Limb (tissue), 2 donors: Measurements from ENCODE around the gene GET4.
"Not testable (repeated sequence)": the region's sequence is repeated elsewhere in the genome, so short reads cannot be mapped to it uniquely, and the experiment has no call there.

Source experiments
- DNase-seq, 2 donors: peaks; one replicate each; pipeline ENCODE4 v3.0.0-alpha.2; 2016; ENCODE audit errors: extremely low spot score in 2 of 2

The GET4 gene

DNA sequence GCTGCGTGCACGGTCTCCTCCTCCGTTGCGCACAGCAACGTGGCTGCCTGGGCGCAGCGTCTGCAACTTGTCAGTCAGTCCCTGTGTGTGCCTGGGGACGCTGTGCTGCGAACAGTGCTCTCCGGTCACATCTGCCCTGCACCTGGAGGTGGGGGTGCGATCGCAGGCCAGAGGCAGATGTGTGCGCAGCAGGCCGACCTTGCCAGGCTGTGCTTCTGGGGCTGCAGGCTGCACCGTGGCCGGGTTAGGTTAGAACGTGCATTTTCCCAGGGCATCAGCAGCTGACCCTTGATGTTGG is 8.2 kb upstream of the GET4 start:
- no peak for DNase-seq

DNA sequence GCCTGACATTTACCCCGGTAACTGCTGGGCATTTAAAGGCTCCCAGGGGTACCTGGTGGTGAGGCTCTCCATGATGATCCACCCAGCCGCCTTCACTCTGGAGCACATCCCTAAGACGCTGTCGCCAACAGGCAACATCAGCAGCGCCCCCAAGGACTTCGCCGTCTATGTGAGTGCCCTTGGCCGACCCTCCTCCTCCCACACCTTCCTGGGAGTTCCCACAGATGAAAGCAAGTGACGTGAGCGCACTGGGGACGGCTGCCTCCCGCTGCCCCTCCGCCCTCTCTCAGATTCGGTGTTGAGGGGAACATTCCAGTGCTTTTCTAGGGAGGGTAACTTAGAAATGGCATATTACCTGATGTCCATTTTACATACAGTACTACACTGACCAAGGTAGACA is 7.0 kb upstream of the GET4 start:
- no peak for DNase-seq

DNA sequence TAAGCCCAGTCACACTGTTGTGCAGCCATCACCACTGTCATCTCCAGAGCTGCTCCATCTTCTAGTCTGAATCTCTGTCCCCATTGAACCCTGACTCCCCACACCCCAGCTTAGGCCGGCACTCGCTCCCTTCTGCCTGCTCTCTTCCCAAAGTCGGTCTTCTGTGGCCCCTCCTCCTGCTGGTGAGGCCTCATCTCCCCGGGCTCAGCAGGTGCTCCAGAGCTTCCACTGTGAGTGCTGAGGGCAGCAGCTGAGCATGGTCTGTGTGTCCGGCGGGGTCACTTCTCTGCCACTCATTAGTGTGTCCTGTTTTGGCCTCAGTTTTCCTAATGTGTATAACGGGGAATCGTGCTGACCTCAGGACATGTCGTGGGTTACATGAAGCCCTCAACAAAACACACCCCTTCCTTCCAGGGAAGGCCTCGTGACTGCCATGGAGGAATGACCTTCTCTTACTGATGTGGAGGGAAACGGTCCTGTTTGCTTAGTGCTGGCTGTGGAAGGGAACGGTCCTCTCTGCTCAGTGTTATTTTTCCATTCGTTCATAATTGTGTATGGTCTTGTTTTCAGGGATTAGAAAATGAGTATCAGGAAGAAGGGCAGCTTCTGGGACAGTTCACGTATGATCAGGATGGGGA is 4.3 kb upstream of the GET4 start:
- no peak for DNase-seq

DNA sequence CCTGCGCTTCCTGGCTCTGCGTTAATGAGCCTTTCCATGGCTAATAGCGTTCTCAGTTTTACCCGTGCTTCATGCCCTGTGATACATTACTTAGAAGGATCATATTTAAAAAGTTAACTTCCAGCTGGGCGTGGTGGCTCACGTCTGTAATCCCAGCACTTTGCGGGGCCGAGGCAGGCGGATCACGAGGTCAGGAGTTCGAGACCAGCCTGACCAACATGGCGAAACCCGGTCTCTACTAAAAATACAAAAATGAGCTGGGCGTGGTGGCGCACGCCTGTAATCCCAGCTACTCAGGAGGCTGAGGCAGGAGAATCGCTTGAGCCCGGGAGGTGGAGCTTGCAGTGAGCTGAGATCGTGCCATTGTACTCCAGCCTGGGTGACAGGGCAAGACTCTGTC is 3.7 kb upstream of the GET4 start:
- DNase-seq = not testable (repeated sequence)

DNA sequence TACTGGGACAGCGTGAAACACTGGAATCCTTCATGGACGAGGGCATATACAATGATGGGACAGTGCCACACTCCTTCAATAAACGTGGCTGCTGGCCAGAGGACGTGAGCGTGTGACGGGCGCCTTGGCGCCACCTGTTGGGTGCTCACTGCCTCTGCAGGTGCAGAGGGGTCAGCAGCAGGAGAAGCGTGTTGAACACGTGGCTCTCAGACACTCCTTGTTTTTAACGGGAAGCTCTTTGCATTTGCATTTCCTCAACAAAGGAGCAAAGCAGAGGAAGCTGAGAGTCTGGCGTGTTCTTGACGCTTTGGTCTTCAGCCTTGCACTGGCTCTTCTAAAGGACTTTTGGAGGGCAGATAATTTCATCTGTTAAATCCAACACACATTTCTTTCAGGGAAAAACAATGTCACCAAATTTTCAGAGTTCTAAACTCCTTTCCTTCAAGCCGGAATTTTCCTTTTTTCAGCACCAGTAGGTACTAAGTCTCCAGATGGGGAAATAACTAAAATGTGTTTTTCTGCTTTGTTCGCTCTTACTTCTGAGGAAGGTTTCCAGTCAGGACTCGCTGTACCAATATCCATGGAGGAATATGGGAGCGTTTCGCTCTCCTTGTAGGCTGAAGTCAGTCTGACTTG is 2.9 kb upstream of the GET4 start:
- DNase-seq = peak; percentile 74 to 77

DNA sequence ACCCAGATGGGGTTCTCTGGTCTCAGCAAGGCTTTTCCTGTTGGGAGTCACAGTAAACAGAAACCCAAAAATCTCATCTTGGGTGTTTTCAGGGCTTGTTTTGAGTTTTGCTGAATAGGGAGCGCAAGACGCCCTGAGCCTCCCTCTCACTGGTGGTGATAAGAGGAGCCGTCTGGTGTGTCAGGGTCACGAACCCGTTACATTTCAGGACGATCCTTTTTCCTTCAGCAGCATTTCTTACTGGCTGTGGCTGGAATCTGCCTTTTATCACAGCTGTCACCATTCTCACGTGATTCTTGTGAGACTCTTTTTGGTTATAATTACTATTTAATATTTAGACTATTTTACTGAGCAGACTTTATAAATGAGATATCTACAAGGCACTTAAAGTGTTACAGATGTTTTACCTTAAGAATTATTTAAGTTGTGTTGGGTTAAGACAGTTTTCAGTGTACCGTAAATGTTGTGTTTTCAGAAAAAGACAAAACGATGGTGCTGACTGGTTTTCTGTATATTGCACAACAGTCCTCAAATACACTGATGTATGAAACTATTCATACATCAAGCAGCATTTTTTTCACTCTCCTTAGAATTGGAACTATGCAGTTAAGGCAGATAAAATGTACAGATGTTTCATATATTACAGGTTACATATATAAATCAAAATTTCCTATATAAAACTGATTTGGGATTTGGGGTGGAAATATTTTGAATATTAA is 2.2 kb upstream of the GET4 start:
- no peak for DNase-seq

DNA sequence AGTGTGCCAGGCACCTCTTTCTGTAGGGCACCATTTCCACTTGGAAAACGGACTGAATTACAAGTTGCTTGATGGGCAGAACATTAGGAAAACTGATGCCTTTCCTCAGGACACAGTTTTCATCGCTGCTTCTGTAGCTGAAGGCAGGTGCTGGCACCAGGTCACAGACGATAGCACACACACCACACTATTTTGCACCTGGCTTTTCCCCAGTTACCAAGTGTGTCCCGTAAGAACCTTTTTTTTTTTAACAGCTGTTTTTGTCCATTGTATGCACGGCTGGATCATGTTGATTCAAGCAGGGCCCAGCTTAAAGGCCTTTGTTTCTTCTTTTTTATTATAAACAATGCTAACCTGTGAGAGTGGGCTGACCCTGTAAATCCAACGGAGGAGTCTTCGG is 1.3 kb upstream of the GET4 start:
- no peak for DNase-seq

DNA sequence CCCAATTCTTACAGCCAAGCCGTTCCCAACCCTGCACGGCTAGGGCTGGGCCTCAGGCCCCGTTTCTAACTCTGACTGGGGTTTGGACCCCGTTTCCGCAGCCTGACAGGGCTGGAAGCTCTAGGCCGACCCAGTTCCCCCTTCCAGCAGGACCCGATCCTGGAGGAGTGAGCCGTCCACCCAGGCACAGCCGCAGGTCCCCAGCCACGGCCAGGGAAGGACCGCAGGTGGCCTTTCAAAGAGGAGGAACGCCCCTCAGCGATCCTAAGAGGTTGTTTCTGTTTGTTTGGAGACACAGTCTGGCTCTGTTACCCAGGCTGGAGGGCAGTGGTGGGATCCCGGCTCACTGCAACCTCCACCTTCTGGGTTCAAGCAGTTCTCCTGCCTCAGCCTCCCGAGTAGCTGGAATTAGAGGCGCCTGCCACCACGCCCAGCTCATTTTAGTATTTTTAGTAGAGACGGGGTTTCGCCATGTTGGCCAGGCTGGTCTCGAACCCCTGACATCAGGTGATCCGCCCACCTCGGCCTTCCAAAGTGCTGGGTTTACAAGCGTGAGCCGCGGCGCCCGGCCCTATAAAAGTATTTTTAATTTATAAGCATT is 778 bp upstream of the GET4 start:
- DNase-seq = no peak

DNA sequence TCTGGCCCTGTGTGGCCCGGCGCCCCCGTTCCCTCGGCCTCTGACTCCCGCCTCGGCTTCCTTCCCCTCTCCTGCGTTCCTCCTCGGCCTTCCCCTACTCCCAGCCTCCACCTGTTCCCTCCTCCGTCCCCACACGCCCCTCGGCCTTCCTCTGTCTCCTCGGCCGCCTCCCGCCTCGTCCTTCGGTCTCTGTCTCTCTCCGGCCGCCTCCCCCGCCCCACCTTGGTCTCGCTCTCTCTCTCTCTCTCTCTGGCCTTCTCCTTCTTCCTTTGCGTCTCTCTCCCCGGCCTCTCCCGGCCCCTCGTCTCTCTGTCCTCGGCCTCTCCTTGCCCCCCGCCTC is 588 bp downstream of the GET4 start:
- DNase-seq = no peak

DNA sequence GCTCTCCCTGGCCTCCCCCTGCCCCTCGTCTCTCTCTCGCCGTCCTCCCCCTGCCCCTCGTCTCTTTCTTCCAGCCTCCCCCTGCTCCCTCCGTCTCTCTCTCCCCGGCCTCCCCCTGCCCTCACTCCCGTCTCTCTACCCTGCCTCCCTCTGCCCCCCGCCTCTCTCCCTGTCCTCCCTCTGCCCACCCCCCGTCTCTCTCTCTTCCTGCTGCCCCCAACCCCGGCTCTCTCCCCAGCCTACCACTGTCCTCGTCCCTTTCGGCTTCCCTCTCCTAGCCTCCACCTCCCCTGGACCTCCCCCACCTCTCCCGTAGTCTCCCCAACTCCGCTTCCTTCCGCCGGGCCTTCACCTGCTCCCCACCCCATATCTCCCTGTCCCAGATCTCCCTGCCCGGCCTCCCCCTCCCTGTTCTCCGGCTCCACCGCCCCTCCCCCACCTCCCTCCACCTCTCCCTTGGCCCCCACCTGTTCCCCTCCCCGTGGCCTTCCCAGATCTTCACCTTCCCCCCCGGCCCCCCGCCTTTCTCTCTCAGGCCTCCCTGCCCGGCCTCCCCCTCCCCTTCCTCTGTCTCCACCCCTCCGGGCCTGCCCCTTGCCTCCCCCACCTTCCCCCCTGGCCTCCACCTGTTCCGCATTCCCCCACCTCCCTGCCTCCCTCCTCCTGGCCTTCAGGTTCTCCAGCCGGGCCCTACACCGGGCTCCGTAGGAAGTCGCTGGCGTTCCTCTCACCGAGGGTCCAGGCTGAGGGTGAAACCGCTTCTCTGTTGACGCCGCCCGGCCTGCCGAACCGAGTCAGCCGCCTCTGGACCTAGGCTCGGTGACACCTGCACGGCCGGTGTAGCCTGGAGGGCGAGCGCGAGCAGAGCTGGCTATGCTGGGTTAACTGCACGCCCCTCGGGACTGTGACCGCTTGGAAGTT is 1.2 kb downstream of the GET4 start:
- peak in 1 of 2 donors; percentile 59 for DNase-seq

DNA sequence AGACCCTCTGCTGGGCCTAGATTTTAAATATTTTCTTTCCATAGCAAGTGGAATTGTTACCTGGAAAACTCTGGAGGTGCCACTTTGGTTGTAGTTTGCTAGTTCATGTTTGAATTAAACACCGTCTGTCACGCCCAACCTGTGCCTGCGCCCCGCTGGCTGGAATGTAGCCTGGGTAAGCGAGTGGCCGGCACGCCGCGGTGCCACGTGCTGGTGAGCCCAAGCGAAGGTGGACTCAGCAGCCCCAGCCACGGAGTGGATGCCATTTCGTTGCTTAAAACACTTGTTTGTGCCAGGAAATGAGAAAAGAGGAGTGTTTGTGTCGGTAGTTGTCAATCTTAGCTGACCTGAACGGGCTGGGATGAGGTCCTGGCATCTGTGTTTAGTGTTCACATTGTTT is 2.7 kb downstream of the GET4 start:
- no peak for DNase-seq

DNA sequence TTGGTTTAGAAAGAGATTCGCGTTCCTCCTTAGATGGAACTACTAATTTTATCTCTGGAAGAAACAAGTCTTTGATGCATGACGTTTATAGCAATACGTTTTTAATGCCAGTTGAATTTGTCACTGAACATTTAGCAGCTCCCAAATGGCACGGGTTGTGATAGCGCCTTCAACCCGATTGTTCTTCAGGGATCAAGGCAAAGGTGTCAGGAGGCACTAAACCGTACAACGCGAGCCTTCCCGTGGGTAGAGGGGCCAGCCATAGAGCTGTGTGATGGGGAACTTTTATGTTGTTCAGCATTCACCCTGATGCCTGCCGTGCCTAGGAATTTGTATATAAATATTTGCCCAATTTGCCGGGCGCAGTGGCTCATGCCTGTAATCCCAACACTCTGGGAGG is 3.4 kb downstream of the GET4 start:
- DNase-seq = no peak

DNA sequence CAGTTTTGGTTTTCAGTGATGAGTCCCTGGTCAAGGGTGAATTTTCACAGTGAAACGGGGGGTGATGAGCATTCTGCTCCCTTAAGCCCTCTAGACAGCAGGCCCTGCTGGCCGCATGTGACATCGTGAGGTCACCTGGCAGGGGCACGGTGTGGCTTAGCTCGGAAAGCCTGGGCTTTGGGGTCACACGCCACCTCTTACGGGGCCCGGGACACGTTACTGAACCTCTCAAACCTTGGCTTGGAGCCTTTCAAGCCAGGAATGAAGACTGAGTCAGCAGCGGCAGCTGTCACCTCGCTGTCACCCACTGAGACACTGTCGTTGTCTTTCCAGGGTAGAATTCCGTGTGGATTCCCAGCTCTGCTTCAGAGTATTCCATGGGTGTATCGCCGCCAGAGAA is 4.1 kb downstream of the GET4 start:
- no peak for DNase-seq

DNA sequence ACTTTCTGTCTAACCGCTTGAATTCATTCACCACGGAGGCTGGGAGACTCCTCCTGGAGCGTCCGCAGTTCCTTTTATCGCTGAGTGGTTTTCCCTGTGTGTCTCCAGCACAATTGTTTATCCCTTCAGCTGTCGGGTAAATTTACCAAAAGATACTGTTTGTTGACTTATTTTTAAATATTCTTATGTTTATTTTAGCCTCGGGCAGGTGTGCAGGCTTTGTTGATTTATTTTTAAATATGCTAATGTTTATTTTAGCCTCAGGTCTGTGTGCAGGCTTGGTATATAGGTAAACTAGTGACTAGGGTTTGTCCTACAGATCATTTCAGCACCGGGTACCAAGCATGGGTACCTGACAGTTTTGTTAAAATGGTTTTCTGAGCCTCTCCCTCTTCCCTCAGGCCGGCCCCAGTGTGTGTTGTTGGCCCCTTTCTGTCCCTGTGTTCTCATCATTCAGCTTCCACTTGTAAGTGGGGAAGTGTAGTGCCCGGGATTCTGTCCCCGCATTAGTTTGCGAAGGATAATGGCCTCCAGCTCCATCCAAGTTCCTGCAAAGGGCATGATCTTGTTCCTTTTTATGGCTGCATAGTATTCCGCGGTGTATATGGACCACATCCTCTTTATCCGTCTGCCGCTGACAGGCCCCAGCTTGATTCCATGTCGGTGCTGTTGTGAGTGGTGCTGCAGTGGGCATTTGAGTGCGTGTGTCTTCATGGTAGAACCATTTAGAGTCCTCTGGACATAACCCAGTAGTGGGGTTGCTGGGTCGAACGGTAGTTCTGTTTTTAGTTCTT is 5.3 kb downstream of the GET4 start:
- no peak for DNase-seq

DNA sequence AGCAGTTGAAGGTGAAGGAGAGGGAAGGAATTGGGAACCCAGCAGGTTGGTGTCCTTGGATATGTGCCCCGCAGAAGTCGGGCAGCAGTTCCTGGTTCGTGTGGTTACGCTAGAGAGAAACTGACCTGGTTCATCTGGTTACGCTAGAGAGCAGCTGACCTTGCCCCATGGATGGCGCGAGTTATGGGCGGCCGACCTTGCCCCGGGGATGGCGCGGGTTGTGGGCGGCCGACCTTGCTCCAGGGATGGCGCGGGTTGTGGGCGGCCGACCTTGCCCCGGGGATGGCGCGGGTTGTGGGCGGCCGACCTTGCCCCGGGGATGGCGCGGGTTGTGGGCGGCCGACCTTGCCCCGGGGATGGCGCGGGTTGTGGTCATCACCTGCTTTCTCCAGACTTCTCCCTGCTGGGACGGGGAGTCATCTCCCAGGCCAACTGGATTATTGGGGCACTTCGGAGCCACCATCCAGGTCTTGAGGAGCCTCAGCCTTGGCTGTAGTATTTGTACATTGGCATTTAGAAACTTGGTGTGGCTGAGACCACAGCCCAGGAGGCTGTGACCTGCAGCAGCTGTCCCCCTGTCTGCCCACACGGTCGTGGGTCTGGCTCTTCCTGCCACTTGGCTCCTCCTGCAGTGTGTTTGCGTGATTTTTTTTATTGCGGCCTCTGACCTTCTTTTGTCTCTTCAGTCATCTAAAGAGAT is 6.1 kb downstream of the GET4 start:
- DNase-seq = no peak

DNA sequence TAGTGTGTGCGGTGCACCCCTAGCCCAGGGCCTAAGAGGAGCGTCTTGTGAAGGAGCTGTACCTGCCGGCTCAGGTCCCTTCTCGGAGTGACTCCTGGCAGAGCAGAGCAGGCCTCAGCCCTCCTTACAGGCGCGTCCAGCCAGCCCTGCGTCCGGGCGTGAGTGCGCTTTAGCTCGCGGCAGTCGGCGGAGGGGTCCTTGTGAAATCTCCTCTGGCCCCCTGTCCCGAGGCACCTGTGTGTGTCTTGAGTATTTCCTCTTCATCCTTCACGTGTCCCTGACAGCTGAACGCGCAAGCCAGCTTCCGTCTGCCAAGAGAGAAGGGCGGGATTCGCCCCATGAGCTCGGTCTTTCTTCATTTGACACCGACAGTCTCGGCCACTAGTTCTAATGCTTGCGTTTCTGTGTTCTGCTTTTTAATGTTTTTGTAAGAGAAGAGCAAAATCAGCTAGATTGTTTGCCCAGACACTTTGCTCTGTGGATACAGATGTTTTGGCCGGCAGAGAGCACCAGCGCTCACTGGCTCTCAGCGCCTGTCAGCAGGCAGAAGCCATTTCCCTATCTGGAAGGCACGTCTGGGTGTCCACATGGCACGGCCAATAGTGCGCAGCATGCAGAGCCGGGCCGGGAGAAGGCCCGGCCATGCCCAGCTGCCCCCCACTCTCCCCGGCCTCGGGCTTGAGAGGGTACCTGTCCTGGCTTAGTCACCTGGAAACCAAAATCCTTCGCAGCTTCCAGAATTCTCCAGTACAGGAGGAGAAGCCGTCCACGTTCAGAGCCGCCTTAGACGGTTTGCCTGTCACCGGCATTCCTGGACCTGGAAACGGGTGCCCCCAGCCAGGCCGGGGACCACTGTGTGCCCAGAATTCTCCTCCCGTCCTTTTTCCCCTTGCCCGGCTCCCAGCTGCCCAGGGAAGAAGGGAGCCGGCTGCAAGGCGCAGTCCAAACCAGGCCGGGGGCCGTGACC is 7.0 kb downstream of the GET4 start:
- no peak for DNase-seq

DNA sequence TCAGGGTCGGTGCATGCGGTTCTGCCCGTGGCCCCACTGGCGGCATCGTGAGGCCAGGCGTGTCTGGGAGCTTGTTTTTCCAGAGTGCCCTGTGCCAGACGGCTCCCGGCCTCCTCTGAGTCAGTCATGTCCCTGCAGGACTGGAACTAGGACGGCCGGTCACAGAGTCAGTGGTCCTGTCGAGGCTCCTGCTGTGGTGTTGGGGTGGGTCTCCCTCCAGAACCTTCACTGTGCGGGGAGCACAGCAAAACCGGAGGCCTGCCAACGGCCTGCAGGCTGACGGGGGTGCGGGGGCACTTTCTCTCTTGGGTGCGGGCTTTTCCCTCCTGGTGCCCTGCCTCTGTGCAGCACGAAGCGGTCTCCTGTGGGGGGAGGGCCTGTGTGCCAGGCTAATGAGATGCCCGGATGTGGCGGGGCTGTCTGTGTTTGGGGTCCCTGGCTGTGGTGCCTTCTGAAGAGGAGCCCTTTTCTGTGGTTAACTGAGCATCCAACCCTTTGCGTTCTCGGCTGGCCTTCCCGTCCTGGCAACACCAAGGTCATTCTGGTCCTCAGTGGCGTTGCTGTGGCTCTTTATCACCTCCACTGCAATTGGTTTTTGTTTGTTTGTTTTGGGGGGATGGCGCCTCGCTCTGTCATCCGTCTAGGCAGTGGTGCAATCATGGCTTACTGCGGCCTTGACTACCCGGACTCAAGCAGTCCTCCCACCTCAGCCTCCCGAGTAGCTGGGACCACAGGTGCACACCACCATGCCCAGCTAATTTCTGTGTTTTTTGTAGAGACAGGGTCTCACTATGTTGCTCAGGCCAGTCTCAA is 8.0 kb downstream of the GET4 start:
- no peak for DNase-seq

DNA sequence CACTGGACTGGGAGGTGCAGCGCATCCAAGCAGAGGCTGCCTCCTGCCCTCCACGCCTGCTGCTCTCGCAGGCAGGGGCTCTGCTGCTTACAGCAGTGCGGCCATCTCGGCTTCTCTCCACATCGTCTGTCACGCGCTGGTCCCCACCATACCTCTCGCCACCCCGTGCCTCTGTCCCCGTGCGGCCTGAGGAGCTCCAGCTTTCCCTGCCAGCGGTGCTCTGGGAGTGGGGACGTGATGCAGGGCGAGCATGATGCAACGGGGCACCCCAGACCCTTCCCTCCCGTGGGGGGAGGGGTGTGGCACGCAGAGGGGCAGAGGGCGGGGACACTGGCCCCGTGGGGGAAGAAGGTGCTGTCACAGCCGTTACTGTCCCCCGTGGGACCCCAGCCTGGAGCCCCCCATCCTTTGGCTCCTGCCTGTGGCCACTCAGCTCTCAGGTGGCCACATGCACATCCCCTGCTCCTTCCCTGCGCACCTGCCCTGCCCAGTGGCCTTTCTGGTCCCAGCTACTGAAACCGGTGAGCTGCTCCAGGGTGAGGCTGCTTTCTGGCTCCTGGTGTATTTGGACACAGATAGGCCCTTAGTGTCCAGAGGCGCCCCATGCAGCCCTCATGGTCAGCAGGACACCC is 9.0 kb downstream of the GET4 start:
- DNase-seq = no peak
